HepG2 (cell line): Measurements from ENCODE around the gene TAPBP. TPM values are rescaled to one million over a fixed set of nuclear protein-coding genes. Genes with fewer than 3 reads are reported as not detected.

ENCODE experiments used
- ATAC-seq: fragments of 200-7000 bp; cut with Tn5 transposase; 3 replicates; pipeline ENCODE4 v1.9.1; 2020; ENCODE audit warnings: mild to moderate bottlenecking, moderate library complexity
- BruUV-seq: library from RNA; stranded (reverse); fragments of 400-500 nt; replicated peaks from 2 replicates; lab custom pipeline; 2021; lab: Mats Ljungman, UMichigan
- CTCF ChIA-PET: fragments of 300-600 bp; formaldehyde crosslinking; extraction: SDS; loops from one replicate; lab custom pipeline; 2021; ENCODE audit warnings: low total read pairs, inconsistent platforms, low intra/inter-chr PET ratio; lab: Yijun Ruan, JAX
- POLR2A ChIA-PET: fragments of 350-600 bp; sonication (Branson Sonifier 250); formaldehyde crosslinking; loops from one replicate; lab custom pipeline; 2020; ENCODE audit warnings: antibody characterized with exemption, inconsistent platforms; lab: Yijun Ruan, JAX
- DNase-seq: peaks from one replicate; pipeline ENCODE4 v3.0.0-alpha.2; 2015; ENCODE audit warnings: low spot score
- FAIRE-seq: peaks from 3 replicates; lab custom pipeline; 2011; peaks lifted over from hg19 to GRCh38; lab: Jason Lieb, UNC
- H2AFZ ChIP-seq: one replicate; pipeline ENCODE4 v1.6.1; 2011; ENCODE audit warnings: low read length, inconsistent platforms
- H3K27ac ChIP-seq: fragments of 300-600 bp; 3 replicates; pipeline ENCODE4 v1.8.0; 2011; ENCODE audit warnings: mixed run types, mild to moderate bottlenecking, mixed read lengths, low read length, inconsistent platforms; ENCODE audit not compliant: insufficient read depth; ENCODE audit errors: extremely low read length
- H3K27me3 ChIP-seq, 2 experiments: fragments of 200-600 bp in 1 of 2; 2 replicates in 1 of 2; 3 replicates in 1 of 2; pipeline versions ENCODE4 v1.6.0 to v1.8.0; 2011; ENCODE audit warnings: low read length in 2 of 2, mild to moderate bottlenecking in 2 of 2, moderate library complexity in 2 of 2, inconsistent platforms in 1 of 2; ENCODE audit not compliant: insufficient read depth in 2 of 2, control insufficient read depth in 1 of 2
- H3K36me3 ChIP-seq, 2 experiments: fragments of 200-600 bp in 1 of 2; replicated peaks in 1 of 2; 2 replicates in 1 of 2; 3 replicates in 1 of 2; pipeline versions ENCODE4 v1.5.1 to v1.8.0; 2011; ENCODE audit warnings: low read length in 2 of 2, inconsistent platforms in 1 of 2; ENCODE audit not compliant: insufficient read depth in 2 of 2, control insufficient read depth in 1 of 2
- H3K4me1 ChIP-seq: 2 replicates; pipeline ENCODE4 v1.5.1; 2012; ENCODE audit warnings: low read length, inconsistent platforms; ENCODE audit not compliant: insufficient read depth
- H3K4me2 ChIP-seq: 2 replicates; pipeline ENCODE4 v1.6.0; 2011; ENCODE audit warnings: low read depth, low read length, inconsistent platforms
- H3K4me3 ChIP-seq, 3 experiments: fragments of 200-600 bp in 1 of 3; sonication (generic), shearing (Covaris generic) in 1 of 3; replicated peaks in 1 of 3; 2 replicates each; pipeline ENCODE4 v1.5.1; 2011 to 2016; ENCODE audit warnings: low read length in 3 of 3, inconsistent platforms in 2 of 3, low read depth in 2 of 3, mild to moderate bottlenecking in 2 of 3, control low read depth in 1 of 3, mixed read lengths in 1 of 3; ENCODE audit not compliant: insufficient read depth in 1 of 3
- H3K79me2 ChIP-seq: one replicate; pipeline ENCODE4 v1.6.1; 2011; ENCODE audit warnings: low read length, inconsistent platforms; ENCODE audit not compliant: insufficient read depth
- H3K9ac ChIP-seq: 2 replicates; pipeline ENCODE4 v1.6.0; 2011; ENCODE audit warnings: mild to moderate bottlenecking, low read depth, low read length, inconsistent platforms; ENCODE audit not compliant: insufficient read depth
- H3K9me3 ChIP-seq: 2 replicates; pipeline ENCODE4 v1.5.1; 2012; ENCODE audit warnings: mild to moderate bottlenecking, low read length
- H4K20me1 ChIP-seq: 2 replicates; pipeline ENCODE4 v1.6.0; 2011; ENCODE audit warnings: inconsistent platforms, mild to moderate bottlenecking, low read length, moderate library complexity; ENCODE audit not compliant: insufficient read depth
- CERS6 ChIP-seq: sonication (generic); formaldehyde crosslinking; IDR thresholded peaks from 2 replicates; pipeline ENCODE4 v1.5.0; 2020; ENCODE audit warnings: missing genetic modification reagents
- ELF4 ChIP-seq: sonication (generic); formaldehyde crosslinking; IDR thresholded peaks from 2 replicates; pipeline ENCODE4 v1.5.0; 2020; ENCODE audit warnings: missing genetic modification reagents, mild to moderate bottlenecking, moderate library complexity, borderline replicate concordance
- GLMP ChIP-seq: sonication (generic); formaldehyde crosslinking; IDR thresholded peaks from 2 replicates; pipeline ENCODE4 v1.9.0; 2021; ENCODE audit warnings: missing genetic modification reagents, mild to moderate bottlenecking, borderline replicate concordance
- HDAC6 ChIP-seq: fragments of 200-600 bp; sonication (generic); IDR thresholded peaks from 2 replicates; pipeline ENCODE4 v1.7.0; 2017; ENCODE audit warnings: mild to moderate bottlenecking, antibody characterized with exemption, low read length, low read depth
- MED8 ChIP-seq: sonication (generic); formaldehyde crosslinking; IDR thresholded peaks from 2 replicates; pipeline ENCODE4 v1.8.1; 2023; ENCODE audit warnings: mild to moderate bottlenecking, missing genetic modification reagents; ENCODE audit not compliant: insufficient replicate concordance
- NFRKB ChIP-seq: fragments of 450-650 bp; IDR thresholded peaks from 2 replicates; pipeline ENCODE4 v1.6.1; 2017
- PATZ1 ChIP-seq: sonication (generic); formaldehyde crosslinking; IDR thresholded peaks from 2 replicates; pipeline ENCODE4 v1.4.0; 2020; ENCODE audit warnings: missing genetic modification reagents
- RBM22 ChIP-seq: fragments of 200-400 bp; formaldehyde crosslinking; optimal IDR thresholded peaks from 2 replicates; pipeline ENCODE3; 2017; ENCODE audit warnings: mild to moderate bottlenecking, low read length, moderate library complexity
- RXRB ChIP-seq: IDR thresholded peaks from 2 replicates; pipeline ENCODE4 v1.6.1; 2016; ENCODE audit warnings: borderline replicate concordance, missing genetic modification reagents, missing compliant biosample characterization
- SP2 ChIP-seq: sonication (generic); formaldehyde crosslinking; IDR thresholded peaks from 2 replicates; pipeline ENCODE4 v1.5.1; 2020; ENCODE audit warnings: mild to moderate bottlenecking, missing genetic modification reagents
- TFE3 ChIP-seq: IDR thresholded peaks from 2 replicates; pipeline ENCODE4 v1.6.1; 2016
- THAP11 ChIP-seq: IDR thresholded peaks from 2 replicates; pipeline ENCODE4 v1.6.1; 2016; ENCODE audit warnings: missing biosample characterization, missing genetic modification reagents
- ZFP36L2 ChIP-seq: sonication (generic); formaldehyde crosslinking; IDR thresholded peaks from 2 replicates; pipeline ENCODE4 v1.4.0; 2020; ENCODE audit warnings: missing genetic modification reagents
- ZNF772 ChIP-seq: sonication (generic); formaldehyde crosslinking; IDR thresholded peaks from 2 replicates; pipeline ENCODE4 v1.5.0; 2020; ENCODE audit warnings: mild to moderate bottlenecking, missing genetic modification reagents
- WGBS: methylation state at CpG from one replicate; pipeline ENCODE4 v1.1.6; 2017; ENCODE audit warnings: low lambda C conversion rate; 5-methylcytosine and 5-hydroxymethylcytosine counted together
- in situ Hi-C: cut with HindIII; loops from 2 replicates; pipeline ENCODE4 v1.10.0; 2017; ENCODE audit warnings: low pct_unique_long_range_greater_than_20kb; ENCODE audit not compliant: extremely low pct_ligation_motif_present
- intact Hi-C: fragments of 100-400 bp; cut with micrococcal nuclease; formaldehyde crosslinking; loops from one replicate; pipeline ENCODE4 v1.10.0; 2022; ENCODE audit not compliant: unreplicated experiment
- polyA plus RNA-seq, 8 experiments: library from polyadenylated mRNA; depleted of rRNA in 3 of 8; stranded (reverse) in 7 of 8; unstranded in 1 of 8; fragments of >200 nt; fragmentation: Illumina TruSeq in 4 of 8; extraction: Trizol in 4 of 8; gene quantifications; 2 replicates each; pipeline versions ENCODE4 v1.2.1 to v1.2.3, GENCODE V29; 2011 to 2016; ENCODE audit warnings: low read depth in 4 of 8, missing spikeins in 1 of 8, mixed read lengths in 1 of 8; ENCODE audit not compliant: insufficient read depth in 1 of 8
- total RNA-seq, 5 experiments: library from RNA; depleted of rRNA; stranded (reverse); fragments of >200 nt; fragmentation: Illumina TruSeq; extraction: Trizol; gene quantifications; 2 replicates each; pipeline ENCODE4 v1.2.3, GENCODE V29; 2016; ENCODE audit warnings: low read depth in 1 of 5

The TAPBP gene
- total and polyA plus RNA-seq, 2 of the 13 experiments (the other 11 are each of a cell fraction or from before 2014, with no cell fraction given): 27.4 to 32.3 TPM

- H3K4me3 ChIP-seq: peak overlapping the region; percentile 92 to 98 (median 98)
- POLR2A ChIA-PET: no interaction called here
- peaks cover 20% of the 10 kb centered on the region for H3K79me2 ChIP-seq
- no peaks in the 10 kb centered on the region for H3K9me3 ChIP-seq
- H3K9ac ChIP-seq: peak overlapping the region; percentile 92
- in situ Hi-C loops (no loop called here), intact Hi-C loops (loop anchor here (5.0 kb wide), 1 partner anchor 42 kb away; the partner anchor contains the start of genes RPS18 and VPS52)
- H4K20me1 ChIP-seq: peaks cover 3% of the 10 kb centered on the region; the same call in 1 of the 2 replicates
- FAIRE-seq: peak; percentile 77
- no TSS peak for BruUV-seq
- WGBS: 26% methylated on average over 10 of the region's 10 CpGs
- H3K36me3 ChIP-seq: peaks cover 4 to 11% of the 10 kb centered on the region in 2 experiments
- ATAC-seq: peak; percentile 30
- DNase-seq: peak; percentile 80
- H3K4me1 ChIP-seq: peaks cover 38% of the 10 kb centered on the region
- no peaks in the 10 kb centered on the region; a peak in 1 of 5 replicates for H3K27me3 ChIP-seq
- CTCF ChIA-PET: no interaction called here
- H3K27ac ChIP-seq: peak overlapping the region; percentile 83
- peak overlapping the region; percentile 94 for H3K4me2 ChIP-seq
- H2AFZ ChIP-seq: no peak overlapping the region
- TF ChIP-seq ZNF772 (CRISPR knock-in tag): no peak
- peak; percentile 44; the same call in 1 of the 2 replicates for TF ChIP-seq RXRB (CRISPR knock-in tag)
- TF ChIP-seq NFRKB: no peak
- TF ChIP-seq GLMP: no peak
- no peak for TF ChIP-seq MED8 (CRISPR knock-in tag)
- no peak for TF ChIP-seq CERS6
- no peak for TF ChIP-seq ELF4 (CRISPR knock-in tag)
- TF ChIP-seq TFE3 (CRISPR knock-in tag): 0 out of 2 replicates have a peak, but pooled peaks have one; percentile 28
- TF ChIP-seq PATZ1: peak; percentile 81
- TF ChIP-seq RBM22: peak; percentile 89
- no peak for TF ChIP-seq ZFP36L2
- no peak for TF ChIP-seq SP2 (CRISPR knock-in tag)
- no peak for TF ChIP-seq HDAC6
- TF ChIP-seq THAP11 (CRISPR knock-in tag): no peak; the same call in 1 of the 2 replicates
Measured at GRCh38 chr6:33314515-33314942, 651 bp upstream of the TAPBP start.
